ENCODE results near the gene PAK4.

DNA sequence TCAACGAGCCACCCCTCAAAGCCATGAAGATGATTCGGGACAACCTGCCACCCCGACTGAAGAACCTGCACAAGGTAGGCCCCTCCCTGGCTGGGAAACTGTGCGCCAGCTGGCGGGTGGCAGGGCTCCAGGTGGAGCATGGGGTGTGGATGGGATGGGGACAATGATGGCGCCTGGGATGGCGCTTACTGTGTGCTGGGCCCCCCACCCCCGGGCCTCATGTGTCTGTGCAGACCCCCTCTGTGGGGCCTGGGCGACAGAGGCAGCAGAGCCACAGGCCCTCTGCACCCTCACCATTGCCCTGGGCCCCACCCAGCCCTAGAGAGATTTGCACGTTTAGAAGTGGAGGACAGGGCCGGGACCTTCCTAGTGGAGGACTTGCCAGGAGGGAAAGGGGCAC lies 52.1 kb downstream of the PAK4 start:
- TF ChIP-seq, protein P1, sequence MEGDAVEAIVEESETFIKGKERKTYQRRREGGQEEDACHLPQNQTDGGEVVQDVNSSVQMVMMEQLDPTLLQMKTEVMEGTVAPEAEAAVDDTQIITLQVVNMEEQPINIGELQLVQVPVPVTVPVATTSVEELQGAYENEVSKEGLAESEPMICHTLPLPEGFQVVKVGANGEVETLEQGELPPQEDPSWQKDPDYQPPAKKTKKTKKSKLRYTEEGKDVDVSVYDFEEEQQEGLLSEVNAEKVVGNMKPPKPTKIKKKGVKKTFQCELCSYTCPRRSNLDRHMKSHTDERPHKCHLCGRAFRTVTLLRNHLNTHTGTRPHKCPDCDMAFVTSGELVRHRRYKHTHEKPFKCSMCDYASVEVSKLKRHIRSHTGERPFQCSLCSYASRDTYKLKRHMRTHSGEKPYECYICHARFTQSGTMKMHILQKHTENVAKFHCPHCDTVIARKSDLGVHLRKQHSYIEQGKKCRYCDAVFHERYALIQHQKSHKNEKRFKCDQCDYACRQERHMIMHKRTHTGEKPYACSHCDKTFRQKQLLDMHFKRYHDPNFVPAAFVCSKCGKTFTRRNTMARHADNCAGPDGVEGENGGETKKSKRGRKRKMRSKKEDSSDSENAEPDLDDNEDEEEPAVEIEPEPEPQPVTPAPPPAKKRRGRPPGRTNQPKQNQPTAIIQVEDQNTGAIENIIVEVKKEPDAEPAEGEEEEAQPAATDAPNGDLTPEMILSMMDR (IDR thresholded peaks at IDR 0.05 in 2 of 3, conservative IDR thresholded peaks at IDR 0.05 in 1 of 3; ENCODE audit: borderline replicate concordance in 1 of 3, insufficient read depth in 1 of 3, low read depth in 2 of 3, low read length in 2 of 3), result no peak
- TF ChIP-seq POLR2A (IDR thresholded peaks at IDR 0.05; ENCODE audit: borderline replicate concordance, extremely low read depth, insufficient read depth, insufficient read length), result no peak
- TF ChIP-seq POLR2AphosphoS5 (IDR thresholded peaks at IDR 0.05; ENCODE audit: low read depth, low read length), result no peak
- TF ChIP-seq EZH2 (IDR thresholded peaks at IDR 0.05), result no peak
- TF ChIP-seq EZH2phosphoT487 (IDR thresholded peaks at IDR 0.05; ENCODE audit: borderline replicate concordance), result no peak
